ENCODE data around the gene SNU13. TPM values are rescaled to one million over a fixed set of nuclear protein-coding genes. Genes with fewer than 3 reads are reported as not detected.
"Not testable (repeated sequence)": the region's sequence is repeated elsewhere in the genome, so short reads cannot be mapped to it uniquely, and the experiment has no call there.

SNU13 gene
- total RNA-seq, 2 donors from 2014 or later: 193 to 235 TPM

DNA sequence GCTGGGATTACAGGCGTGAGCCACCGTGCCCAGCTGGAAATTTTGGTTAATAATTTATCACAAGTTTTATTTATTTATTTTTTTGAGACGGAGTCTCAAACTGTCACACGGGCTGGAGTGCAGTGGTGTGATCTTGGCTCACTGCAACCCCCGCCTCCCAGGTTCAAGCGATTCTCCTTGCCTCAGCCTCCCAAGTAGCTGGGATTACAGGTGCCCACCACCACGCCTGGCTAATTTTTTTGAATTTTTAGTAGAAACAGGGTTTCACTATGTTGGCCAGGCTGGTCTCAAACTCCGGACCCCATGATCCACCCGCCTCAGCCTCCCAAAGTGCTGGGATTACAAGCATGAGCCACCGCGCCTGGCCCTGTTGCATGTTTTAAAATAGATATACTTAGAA lies 1.8 kb downstream of the SNU13 start:
- DNase-seq (ENCODE audit: low spot score in 2 of 2); ATAC-seq; H3K9me3 Mint-ChIP-seq: not testable (repeated sequence)
- Mint-ChIP-seq H3K27ac (peak overlapping the region; percentile 93 to 99), H3K36me3 (peaks cover 23 to 26% of the 10 kb centered on the region in 2 donors)

- ATAC-seq (no peak), DNase-seq (ENCODE audit: low spot score in 2 of 2) (no peak)
- no peak overlapping the region for H3K27ac Mint-ChIP-seq
- H3K36me3 Mint-ChIP-seq: peaks cover 23 to 26% of the 10 kb centered on the region in 2 donors
- H3K9me3 Mint-ChIP-seq: no peaks in the 10 kb centered on the region
Measured at GRCh38 chr22:41684194-41684593, 4.5 kb downstream of the SNU13 start.

DNA sequence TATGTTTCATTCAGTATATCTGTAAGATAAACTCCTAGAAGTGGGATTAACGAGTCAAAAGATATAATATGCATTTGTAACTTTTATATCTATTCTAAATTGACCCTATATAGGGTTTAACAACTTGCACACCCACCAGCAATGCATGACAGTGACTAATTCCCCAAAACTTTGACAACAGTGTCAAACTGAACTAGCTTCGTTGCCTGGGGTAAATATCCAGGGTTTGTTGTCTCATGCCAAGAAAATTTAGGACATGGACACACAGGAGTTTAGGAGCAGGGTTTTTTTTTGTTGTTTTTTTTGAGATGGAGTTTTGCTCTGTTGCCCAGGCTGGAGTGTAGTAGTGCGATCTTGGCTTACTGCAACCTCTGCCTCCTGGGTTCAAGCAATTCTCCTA lies 5.1 kb downstream of the SNU13 start:
- Mint-ChIP-seq H3K9me3 (no peaks in the 10 kb centered on the region), H3K36me3 (peaks cover 19 to 21% of the 10 kb centered on the region in 2 donors), H3K27ac (peak overlapping the region in 1 of 2 donors; percentile 79)
- ATAC-seq (no peak), DNase-seq (ENCODE audit: low spot score in 2 of 2) (no peak)

DNA sequence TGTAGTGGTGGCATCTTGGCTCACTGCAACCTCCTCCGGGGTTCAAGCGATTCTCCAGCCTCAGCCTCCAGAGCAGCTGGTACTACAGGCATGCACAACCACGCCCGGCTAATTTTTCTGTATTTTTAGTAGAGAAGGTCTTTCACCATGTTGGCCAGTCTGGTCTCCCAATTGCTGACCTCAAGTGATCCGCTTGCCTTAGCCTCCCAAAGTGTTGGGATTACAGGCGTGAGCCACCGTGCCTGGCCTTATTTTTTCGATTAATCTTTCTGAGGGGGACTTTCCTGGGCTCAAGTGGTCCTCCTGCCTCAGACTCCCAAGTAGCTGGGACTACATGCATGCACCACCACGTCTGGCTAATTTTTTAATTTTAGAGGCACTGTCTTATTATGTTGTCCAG lies 5.6 kb downstream of the SNU13 start:
- Mint-ChIP-seq H3K36me3 (peaks cover 13 to 15% of the 10 kb centered on the region in 2 donors), H3K9me3 (no peaks in the 10 kb centered on the region), H3K27ac (peak overlapping the region; percentile 93 to 99)
- no peak for ATAC-seq
- no peak for DNase-seq (ENCODE audit: low spot score in 2 of 2)

GRCh38 chr22:41682033-41682807 lies 6.4 kb downstream of the SNU13 start:
- Mint-ChIP-seq H3K36me3 (peaks cover 5 to 12% of the 10 kb centered on the region in 2 donors), H3K9me3 (no peaks in the 10 kb centered on the region), H3K27ac (peak overlapping the region; percentile 93 to 99)
- ATAC-seq (peak; percentile 99), DNase-seq (ENCODE audit: low spot score in 2 of 2) (peak; percentile 87)

GRCh38 chr22:41681616-41682015 lies 7.1 kb downstream of the SNU13 start:
- Mint-ChIP-seq H3K36me3 (peaks cover 5 to 12% of the 10 kb centered on the region in 2 donors), H3K27ac (peak overlapping the region; percentile 93 to 99), H3K9me3 (no peaks in the 10 kb centered on the region)
- peak in 1 of 2 donors; percentile 24 for ATAC-seq
- DNase-seq (ENCODE audit: low spot score in 2 of 2): no peak

DNA sequence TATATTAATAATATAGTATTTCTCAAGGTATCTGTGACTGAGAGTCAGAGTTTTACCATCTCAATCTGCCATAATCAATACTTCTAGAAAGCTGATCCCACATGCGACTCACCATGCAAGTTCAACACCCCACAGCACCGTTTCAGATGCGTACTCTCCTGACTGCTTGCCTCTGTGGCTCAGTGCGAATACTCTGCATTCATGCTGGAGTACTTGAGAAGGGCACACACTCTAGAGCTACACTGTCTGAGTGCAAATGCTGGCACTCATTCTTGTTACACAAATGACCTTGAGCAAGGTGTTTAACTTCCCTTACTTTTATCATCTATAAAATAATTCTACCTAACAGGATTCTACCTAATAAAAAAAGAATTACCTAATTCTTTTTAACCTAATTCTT lies 12.5 kb downstream of the SNU13 start:
- Mint-ChIP-seq H3K27ac (no peak overlapping the region), H3K36me3 (peaks cover 0 to 18% of the 10 kb centered on the region in 2 donors)
- no peak for ATAC-seq

DNA sequence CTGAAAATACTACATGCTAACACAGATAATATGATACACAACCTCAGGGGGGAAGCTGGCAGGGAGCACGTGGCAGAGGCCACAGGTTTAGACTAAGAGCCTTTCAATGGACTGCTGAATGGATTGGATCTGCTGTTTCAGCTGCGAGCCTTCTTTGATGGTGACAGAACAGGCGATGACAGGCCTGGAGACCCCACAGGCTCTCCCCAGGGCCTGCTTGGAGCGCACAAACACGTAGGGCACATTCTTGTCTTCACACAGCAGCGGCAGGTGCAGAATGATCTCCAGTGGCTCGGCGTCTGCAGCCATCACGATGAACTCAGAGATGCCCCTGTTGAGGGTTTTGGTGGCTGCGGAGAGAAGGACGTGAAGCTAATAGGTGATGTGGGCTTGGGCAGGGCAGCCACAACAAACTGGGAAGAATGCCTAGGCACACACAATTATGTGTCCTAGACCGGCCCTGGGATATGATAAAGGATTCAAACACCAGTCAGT lies 13.8 kb downstream of the SNU13 start:
- peaks cover 0 to 18% of the 10 kb centered on the region in 2 donors for H3K36me3 Mint-ChIP-seq
- DNase-seq (ENCODE audit: low spot score in 2 of 2) (no peak), ATAC-seq (no peak)
- H3K27ac Mint-ChIP-seq: peak overlapping the region in 1 of 2 donors; percentile 57
- no peaks in the 10 kb centered on the region for H3K9me3 Mint-ChIP-seq

More for the DNA sequence above, 12.5 kb downstream of the SNU13 start:
- no peaks in the 10 kb centered on the region for H3K9me3 Mint-ChIP-seq
- DNase-seq (ENCODE audit: low spot score in 2 of 2): no peak

DNA sequence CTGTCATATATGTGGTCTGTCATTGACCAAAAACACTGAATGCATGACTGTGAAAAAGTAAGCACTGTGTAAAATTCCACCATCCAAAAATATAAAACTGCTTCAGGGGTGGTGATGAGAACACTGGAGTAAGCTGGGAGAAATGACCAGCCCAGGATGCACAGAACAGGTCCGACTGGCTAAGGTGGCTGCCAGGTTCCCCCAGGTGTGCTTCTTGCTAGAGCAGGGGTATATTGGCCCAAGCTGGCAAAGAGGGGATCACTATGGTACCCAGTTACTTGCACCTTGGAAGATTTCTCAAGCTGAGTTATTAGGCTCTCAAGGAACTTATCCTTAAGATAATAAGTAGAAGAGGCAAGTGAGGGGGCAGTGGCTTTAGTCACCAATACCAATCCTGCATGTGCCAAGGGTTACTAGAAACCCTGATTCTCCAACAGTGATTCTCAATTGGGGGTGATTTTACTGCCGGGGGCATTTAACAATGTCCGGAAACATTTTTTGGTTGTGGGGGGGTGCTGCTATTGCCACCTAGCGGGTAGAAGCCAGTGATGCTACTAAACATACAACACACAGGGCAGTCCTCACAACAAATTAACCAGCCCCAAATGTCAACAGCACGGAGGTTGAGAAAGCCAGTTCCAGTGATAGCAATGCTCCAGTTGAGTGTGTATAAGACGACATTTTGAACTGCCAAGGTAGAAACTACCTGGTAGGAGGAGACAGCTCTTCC lies 15.7 kb downstream of the SNU13 start:
- H3K36me3 Mint-ChIP-seq: peaks cover 0 to 18% of the 10 kb centered on the region in 2 donors

GRCh38 chr22:41672096-41672495 lies 16.6 kb downstream of the SNU13 start:
- ATAC-seq; H3K27ac Mint-ChIP-seq; DNase-seq (ENCODE audit: low spot score in 2 of 2); H3K9me3 Mint-ChIP-seq: not testable (repeated sequence)
- H3K36me3 Mint-ChIP-seq: peaks cover 0 to 12% of the 10 kb centered on the region in 2 donors

More for the DNA sequence above, 15.7 kb downstream of the SNU13 start:
- Mint-ChIP-seq H3K9me3 (no peaks in the 10 kb centered on the region), H3K27ac (no peak overlapping the region)
- DNase-seq (ENCODE audit: low spot score in 2 of 2): no peak
- no peak for ATAC-seq

DNA sequence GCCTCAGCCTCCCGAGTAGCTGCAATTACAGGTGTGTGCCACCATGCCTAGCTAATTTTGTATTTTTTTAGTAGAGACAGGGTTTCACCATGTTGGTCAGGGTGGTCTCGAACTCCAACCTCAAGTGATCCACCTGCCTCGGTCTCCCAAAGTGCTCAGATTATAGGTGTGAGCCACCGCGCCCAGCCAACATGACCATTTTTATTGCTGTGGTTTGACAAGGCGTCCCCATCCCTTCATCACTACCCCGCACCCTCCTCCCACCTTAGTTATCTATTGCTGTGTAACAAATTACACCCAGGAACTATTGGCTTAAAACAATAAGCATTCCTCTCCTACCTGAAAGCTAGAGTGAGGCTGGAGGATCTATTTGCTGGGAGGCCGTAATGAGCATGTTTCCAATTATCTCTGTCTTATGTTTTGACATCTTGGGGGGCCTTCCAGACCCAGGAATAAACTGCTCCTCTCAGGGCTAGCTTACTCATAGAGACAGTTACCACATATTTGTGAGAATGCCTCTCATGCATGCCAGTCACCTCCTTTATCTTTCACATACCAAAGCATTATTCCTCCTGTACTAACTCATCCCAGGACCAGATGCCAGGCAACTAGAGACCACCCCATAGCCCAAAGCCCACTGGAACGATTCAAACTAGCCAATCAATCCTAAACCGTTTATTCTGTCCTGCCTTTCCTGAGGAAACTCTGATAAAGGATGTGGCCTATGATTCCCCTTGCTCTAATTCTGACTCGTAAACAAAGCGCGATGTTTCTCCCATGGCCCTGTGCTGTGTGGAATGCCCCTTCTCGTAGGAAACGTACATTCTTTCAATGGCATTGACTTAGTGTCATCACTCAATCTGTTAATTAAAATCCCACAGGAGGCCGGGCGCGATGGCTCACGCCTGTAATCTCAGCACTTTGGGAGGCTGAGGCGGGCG lies 19.4 kb downstream of the SNU13 start:
- DNase-seq (ENCODE audit: low spot score in 2 of 2) (no peak), ATAC-seq (no peak)
- Mint-ChIP-seq H3K27ac (peak overlapping the region in 1 of 2 donors; percentile 46), H3K36me3 (peaks cover 0 to 4% of the 10 kb centered on the region in 2 donors), H3K9me3 (no peaks in the 10 kb centered on the region)

- DNase-seq (ENCODE audit: low spot score in 2 of 2): no peak
- H3K36me3 Mint-ChIP-seq: peaks cover 9 to 15% of the 10 kb centered on the region in 2 donors
- no peak for ATAC-seq
- H3K9me3 Mint-ChIP-seq: no peaks in the 10 kb centered on the region
- H3K27ac Mint-ChIP-seq: peak overlapping the region in 1 of 2 donors; percentile 86
Measured at GRCh38 chr22:41664951-41665350, 23.7 kb downstream of the SNU13 start.

- Mint-ChIP-seq H3K36me3 (peaks cover 11 to 16% of the 10 kb centered on the region in 2 donors), H3K27ac (peak overlapping the region; percentile 31 to 86), H3K9me3 (no peaks in the 10 kb centered on the region)
- ATAC-seq (no peak), DNase-seq (ENCODE audit: low spot score in 2 of 2) (no peak)
Measured at GRCh38 chr22:41664490-41664889, 24.2 kb downstream of the SNU13 start.

- not testable (repeated sequence) for ATAC-seq; H3K9me3 Mint-ChIP-seq; DNase-seq (ENCODE audit: low spot score in 2 of 2)
- H3K27ac Mint-ChIP-seq: peak overlapping the region; percentile 26 to 86
- H3K36me3 Mint-ChIP-seq: peaks cover 11 to 16% of the 10 kb centered on the region in 2 donors
Measured at GRCh38 chr22:41663594-41663993, 25.1 kb downstream of the SNU13 start.

- no peak overlapping the region for H3K27ac Mint-ChIP-seq
- DNase-seq (ENCODE audit: low spot score in 2 of 2) (no peak), ATAC-seq (no peak)
- H3K36me3 Mint-ChIP-seq: peaks cover 11 to 16% of the 10 kb centered on the region in 2 donors
- H3K9me3 Mint-ChIP-seq: no peaks in the 10 kb centered on the region
Measured at GRCh38 chr22:41661713-41662112, 27.0 kb downstream of the SNU13 start.

DNA sequence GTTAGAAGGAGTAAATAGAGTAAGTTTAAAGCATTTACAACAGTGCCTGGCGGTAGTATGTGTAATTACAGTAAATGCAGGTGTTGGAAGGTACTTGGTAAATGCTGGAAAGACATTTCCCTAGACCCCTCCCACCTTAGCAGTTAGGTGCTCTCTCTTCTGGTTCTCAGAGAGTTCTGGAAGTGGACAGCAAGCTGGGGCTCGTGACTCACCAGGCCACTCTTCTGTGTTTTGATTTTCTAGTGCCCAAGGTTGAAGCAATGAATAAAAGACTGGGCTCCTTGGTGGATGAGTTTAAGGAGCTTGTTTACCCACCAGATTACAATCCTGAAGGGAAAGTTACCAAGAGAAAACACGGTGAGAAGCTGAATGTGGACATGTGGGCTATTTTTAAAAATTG lies 27.6 kb downstream of the SNU13 start:
- Mint-ChIP-seq H3K9me3 (no peaks in the 10 kb centered on the region), H3K36me3 (peaks cover 11 to 16% of the 10 kb centered on the region in 2 donors), H3K27ac (peak overlapping the region; percentile 50 to 89)
- ATAC-seq (no peak), DNase-seq (ENCODE audit: low spot score in 2 of 2) (no peak)
